Hematopoietic multipotent progenitor cell treated with erythropoietin and hydrocortisone succinate and interleukin-3 and kit ligand, for 17 days (in vitro differentiated cells): ENCODE results near the gene TPD52L3.

Experiments
- DNase-seq: peaks from one replicate; pipeline ENCODE4 v3.0.0-alpha.2; 2015; ENCODE audit warnings: low spot score

The TPD52L3 gene

GRCh38 chr9:6328103-6328502 is at the start of gene TPD52L3:
TPD52L3 (plus strand) TSS chr9:6328375; CDS start chr9:6328596, 221 bp downstream.
- no peak for DNase-seq

GRCh38 chr9:6301858-6302257 is 26.3 kb upstream of the TPD52L3 start:
- no peak for DNase-seq

DNA sequence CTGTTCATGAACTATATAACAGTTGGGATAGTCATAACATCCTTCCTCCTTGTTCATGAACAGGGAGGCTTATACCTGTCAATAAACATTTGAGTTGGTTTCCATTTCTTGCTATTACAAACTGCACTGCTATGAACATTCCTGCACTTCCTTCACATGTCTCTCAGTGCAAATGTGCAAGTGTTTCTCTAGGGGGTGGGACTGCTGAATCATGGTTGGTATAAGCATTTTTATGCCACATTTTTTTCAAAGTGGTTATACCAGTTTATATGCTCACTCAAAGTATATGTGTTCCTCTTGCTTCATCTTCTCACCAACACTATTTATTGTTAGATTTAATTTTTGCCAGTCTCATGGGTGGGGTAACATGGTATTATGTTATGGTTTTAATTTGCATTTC is 25.8 kb upstream of the TPD52L3 start:
- no peak for DNase-seq

GRCh38 chr9:6304232-6304631 is 23.9 kb upstream of the TPD52L3 start:
- DNase-seq: no peak

GRCh38 chr9:6305954-6306563 is 22.1 kb upstream of the TPD52L3 start:
- no peak for DNase-seq

DNA sequence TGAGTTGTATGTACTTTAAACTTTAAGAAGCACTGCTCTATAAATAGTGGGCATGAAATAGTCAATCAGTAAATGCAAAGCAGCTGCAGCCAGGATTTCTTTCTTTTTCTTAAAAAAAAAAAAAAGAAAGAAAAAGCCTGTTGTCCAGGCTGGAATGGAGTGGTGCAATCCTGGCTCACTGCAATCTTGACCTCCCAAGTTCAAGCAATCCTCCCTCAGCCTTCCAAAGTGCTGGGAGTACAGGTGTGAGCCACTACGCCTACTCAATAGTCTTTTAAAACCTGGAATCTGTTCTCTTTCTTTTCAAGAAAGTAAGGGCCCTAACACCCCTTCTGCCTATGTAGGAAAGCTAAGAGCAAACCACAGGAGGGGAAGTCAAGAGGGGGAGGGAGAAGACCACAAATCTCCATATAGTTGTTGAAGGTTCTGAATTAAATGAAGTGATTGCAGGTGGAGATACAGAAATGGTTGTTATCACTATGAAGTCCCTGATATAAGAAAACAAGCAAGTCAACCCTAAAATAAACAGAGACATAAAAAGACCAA is 20.6 kb upstream of the TPD52L3 start:
- DNase-seq: no peak

- no peak for DNase-seq
Observed at GRCh38 chr9:6330958-6331634, 2.9 kb downstream of the TPD52L3 start.

DNA sequence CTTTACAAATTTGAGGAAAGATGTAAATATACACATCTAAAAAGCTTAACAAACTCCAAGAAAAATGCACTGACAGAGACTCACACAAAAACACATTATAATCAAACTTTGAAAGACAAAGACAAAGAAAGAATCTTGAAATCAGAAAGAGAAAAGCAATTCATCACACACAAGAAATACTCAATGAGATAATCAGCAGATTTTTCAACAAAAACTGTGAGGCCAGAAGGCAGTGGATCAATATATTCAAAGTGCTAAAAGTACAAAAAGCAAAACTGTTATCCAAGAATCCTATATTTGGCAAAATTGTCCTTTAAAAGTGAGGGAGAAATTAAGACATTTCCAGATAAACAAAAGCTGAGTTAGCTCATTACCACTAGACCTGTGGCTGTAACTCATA is 6.1 kb downstream of the TPD52L3 start:
- no peak for DNase-seq

- DNase-seq: no peak
Observed at GRCh38 chr9:6348766-6349165, 20.6 kb downstream of the TPD52L3 start.

DNA sequence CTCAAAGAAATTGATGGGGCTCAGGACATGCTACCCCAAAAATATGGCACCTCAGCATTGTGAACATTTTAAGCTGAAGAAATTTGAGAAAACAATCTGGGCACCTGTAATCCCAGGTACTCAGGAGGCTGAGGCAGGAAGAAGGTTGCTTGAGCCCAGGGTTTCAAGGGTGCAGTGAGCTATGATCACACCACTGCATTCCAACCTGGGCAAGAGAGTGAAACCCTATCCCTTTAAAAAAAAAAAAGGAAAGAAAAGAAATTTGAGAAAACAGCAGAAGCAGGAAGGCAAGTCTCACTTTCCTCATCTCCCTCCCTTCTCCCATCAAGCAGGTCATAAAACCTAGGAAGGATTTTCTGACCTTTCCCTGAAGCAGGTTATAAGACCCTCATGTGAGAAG is 23.6 kb downstream of the TPD52L3 start:
- DNase-seq: no peak

DNA sequence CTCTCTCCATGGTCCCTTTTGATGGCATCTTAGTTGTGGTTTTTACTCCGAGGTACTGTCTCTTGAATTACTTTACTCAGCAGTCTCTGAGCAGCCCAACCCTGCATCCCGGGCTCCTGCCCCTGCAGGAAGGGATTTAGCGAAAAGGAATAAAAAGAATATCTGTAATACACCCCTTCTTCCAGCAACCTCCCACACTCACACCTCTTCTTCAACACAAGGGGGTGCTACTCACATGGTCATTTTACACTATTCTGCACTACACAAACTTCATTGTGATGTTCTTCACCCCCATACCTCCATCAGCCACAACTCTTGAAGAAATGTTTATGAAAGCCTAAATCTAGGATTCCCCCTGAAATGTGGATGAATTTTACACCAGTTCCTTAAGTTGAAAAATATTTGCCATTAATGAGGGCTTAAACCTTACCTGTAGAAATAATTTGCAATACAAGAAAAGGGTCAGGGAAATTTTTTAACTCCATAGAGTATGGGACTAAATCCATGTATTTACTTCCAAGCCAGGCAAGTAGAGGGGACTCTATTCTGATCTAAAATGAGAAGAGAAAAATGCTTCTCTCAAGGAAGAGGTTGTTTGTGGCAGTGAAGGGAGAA is 26.0 kb downstream of the TPD52L3 start:
- DNase-seq: peak; percentile 56

DNA sequence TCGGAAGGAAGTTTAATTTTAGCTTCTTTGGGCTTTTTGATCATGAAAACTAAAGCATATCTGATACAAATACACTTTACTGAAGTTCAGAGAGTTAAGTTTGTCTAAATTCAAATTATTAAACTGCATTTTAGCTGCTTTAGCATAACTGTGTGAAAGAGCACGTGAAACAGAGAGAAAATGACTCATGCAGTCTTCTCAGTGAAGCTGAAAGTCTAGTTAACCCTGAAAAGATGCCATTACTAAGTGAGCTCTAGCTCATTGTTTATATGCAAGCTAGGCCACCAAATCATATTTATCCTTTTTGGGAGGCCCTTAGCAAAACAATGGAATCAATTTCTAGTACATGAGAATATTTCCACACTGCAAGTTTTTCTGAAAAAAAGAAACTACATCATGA is 27.6 kb downstream of the TPD52L3 start:
- DNase-seq: no peak

- no peak for DNase-seq
Observed at GRCh38 chr9:6356441-6356840, 28.3 kb downstream of the TPD52L3 start.

DNA sequence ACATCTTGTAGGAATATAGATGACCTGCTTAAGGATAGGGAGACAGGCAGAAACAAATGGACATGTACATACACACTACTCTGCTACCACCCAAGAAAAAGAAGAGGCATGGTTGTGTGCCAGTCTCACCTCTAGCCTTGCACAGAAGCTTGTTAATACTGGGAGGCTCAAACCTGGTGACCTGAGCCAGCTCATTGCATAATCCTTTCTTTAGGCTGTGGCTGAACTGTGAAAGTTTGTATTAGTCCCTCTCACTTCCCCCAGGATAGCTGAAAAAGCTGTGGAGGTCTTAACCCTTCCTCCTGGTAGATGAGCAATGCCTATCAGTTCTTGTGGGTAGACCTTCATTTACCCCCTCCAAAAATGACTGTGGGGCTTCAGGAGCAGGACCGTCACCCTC is 28.7 kb downstream of the TPD52L3 start:
- DNase-seq: no peak

DNA sequence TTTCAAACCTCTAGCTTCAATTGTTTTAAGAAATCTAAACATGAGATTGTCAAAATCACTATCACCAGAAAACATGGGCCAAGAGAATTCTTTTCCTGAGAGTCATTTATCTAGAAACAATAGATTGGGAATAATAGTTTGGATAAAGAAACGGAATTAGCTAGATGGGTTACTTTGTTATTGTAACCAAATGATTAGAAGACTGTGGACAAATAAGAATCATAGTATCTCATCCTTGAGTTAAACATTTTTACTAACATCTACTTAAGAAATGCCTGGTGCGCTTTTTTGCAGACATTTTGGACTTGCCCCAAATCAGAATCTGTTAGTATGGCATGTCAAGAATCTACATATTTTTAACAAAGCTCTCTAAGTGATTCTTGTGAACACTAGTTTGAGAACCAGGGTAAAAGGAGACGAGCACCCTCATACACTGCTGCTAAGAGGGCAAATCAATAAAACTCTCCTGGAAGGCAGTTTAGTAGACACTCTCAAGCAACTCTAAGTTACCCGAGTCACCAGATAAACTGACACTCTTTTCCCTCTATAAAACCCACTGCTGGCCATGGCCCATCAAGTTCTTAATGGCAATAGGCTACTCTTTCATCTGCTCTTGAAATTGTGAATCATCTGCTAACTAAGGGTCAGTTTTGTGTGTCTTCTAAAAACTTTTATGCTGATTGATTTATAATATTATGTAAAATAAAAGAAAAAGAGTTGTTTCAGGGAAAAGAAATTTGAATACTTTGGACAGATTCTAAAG is 39.1 kb downstream of the TPD52L3 start:
- DNase-seq: no peak

DNA sequence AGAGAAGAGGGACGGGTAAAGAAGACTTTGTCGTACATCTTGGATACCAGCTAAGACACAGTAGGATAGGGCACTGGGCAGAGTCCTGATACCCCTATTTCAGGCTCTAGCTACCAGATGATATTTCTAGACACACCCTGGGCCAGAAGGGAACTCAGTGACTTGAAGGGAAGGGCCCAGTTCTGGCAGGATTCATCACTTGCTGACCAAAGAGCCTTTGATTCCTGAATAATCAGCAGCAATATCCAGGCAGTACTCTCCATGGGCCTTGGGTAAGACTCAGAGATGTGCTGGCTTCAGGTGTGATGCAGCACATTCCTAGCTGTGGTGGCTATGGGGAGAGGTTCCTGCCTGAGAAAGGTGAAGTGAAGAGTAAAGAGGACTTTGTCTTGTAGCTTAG is 40.7 kb downstream of the TPD52L3 start:
- DNase-seq: no peak
